Forelimb muscle (tissue), 1 donor: ENCODE results near the gene CYB5RL. TPM values are rescaled to one million over a fixed set of nuclear protein-coding genes. Genes with fewer than 3 reads are reported as not detected.
"Not testable (repeated sequence)": the region's sequence is repeated elsewhere in the genome, so short reads cannot be mapped to it uniquely, and the experiment has no call there.

ENCODE experiments used
- DNase-seq: peaks from one replicate; pipeline ENCODE4 v3.0.0-alpha.2; 2013; ENCODE audit warnings: low read depth
- polyA plus RNA-seq: library from polyadenylated mRNA; unstranded; fragments of 120-200 nt; gene quantifications from one replicate; pipeline ENCODE4 v1.2.1, GENCODE V29; 2013; ENCODE audit not compliant: insufficient read length

The CYB5RL gene
- polyA plus RNA-seq, 1 donor = 7.1 TPM

GRCh38 chr1:54188291-54188690 is 11.5 kb downstream of the CYB5RL start:
- DNase-seq = no peak

- no peak for DNase-seq
Observed at GRCh38 chr1:54186056-54186455, 13.8 kb downstream of the CYB5RL start.

- no peak for DNase-seq
Observed at GRCh38 chr1:54180701-54181360, 19.0 kb downstream of the CYB5RL start.

GRCh38 chr1:54178296-54179070 is 21.3 kb downstream of the CYB5RL start:
- DNase-seq = no peak

GRCh38 chr1:54177726-54178125 is 22.1 kb downstream of the CYB5RL start:
- no peak for DNase-seq

- no peak for DNase-seq
Observed at GRCh38 chr1:54176621-54177327, 23.1 kb downstream of the CYB5RL start.

- DNase-seq = no peak
Observed at GRCh38 chr1:54174106-54174505, 25.7 kb downstream of the CYB5RL start.

GRCh38 chr1:54173681-54174080 is 26.1 kb downstream of the CYB5RL start:
- DNase-seq = no peak

GRCh38 chr1:54172614-54173599 is 26.9 kb downstream of the CYB5RL start:
- DNase-seq = no peak

GRCh38 chr1:54171606-54172005 is 28.2 kb downstream of the CYB5RL start:
- no peak for DNase-seq

GRCh38 chr1:54171016-54171415 is 28.8 kb downstream of the CYB5RL start:
- DNase-seq = no peak

GRCh38 chr1:54169068-54169467 is 30.8 kb downstream of the CYB5RL start:
- no peak for DNase-seq

- no peak for DNase-seq
Observed at GRCh38 chr1:54168206-54168965, 31.4 kb downstream of the CYB5RL start.

GRCh38 chr1:54167422-54168139 is 32.2 kb downstream of the CYB5RL start:
- no peak for DNase-seq

- not testable (repeated sequence) for DNase-seq
Observed at GRCh38 chr1:54166357-54166756, 33.5 kb downstream of the CYB5RL start.

- DNase-seq = no peak
Observed at GRCh38 chr1:54165146-54165545, 34.7 kb downstream of the CYB5RL start.

- DNase-seq = no peak
Observed at GRCh38 chr1:54163573-54163972, 36.3 kb downstream of the CYB5RL start.

GRCh38 chr1:54163051-54163450 is 36.8 kb downstream of the CYB5RL start:
- no peak for DNase-seq

GRCh38 chr1:54161495-54162168 is 38.2 kb downstream of the CYB5RL start:
- no peak for DNase-seq
